Measurements from ENCODE around the gene CTDSP1.
A peak's percentile ranks its signal among the peaks of the same experiment; 100 is the strongest.

CTDSP1 gene

GRCh38 chr2:218395826-218396687 is 3.6 kb upstream of the CTDSP1 start:
- no peak for TF ChIP-seq ZFX (IDR thresholded peaks at IDR 0.05; ENCODE audit: borderline replicate concordance)
- TF ChIP-seq CTCF (IDR thresholded peaks at IDR 0.05), result peak; percentile 93
- H3K27ac ChIP-seq, result peak overlapping the region; percentile 100

- TF ChIP-seq CTCF (IDR thresholded peaks at IDR 0.05), result no peak
- TF ChIP-seq ZFX (IDR thresholded peaks at IDR 0.05; ENCODE audit: borderline replicate concordance), result no peak
- H3K27ac ChIP-seq, result peak overlapping the region; percentile 100
These were observed 2.8 kb upstream of the CTDSP1 start for GRCh38 chr2:218396688-218397462.

- H3K27ac ChIP-seq, result peak overlapping the region; percentile 100
- no peak for TF ChIP-seq CTCF (IDR thresholded peaks at IDR 0.05)
- TF ChIP-seq ZFX (IDR thresholded peaks at IDR 0.05; ENCODE audit: borderline replicate concordance), result no peak
These were observed 2.2 kb upstream of the CTDSP1 start for GRCh38 chr2:218397463-218397819.

DNA sequence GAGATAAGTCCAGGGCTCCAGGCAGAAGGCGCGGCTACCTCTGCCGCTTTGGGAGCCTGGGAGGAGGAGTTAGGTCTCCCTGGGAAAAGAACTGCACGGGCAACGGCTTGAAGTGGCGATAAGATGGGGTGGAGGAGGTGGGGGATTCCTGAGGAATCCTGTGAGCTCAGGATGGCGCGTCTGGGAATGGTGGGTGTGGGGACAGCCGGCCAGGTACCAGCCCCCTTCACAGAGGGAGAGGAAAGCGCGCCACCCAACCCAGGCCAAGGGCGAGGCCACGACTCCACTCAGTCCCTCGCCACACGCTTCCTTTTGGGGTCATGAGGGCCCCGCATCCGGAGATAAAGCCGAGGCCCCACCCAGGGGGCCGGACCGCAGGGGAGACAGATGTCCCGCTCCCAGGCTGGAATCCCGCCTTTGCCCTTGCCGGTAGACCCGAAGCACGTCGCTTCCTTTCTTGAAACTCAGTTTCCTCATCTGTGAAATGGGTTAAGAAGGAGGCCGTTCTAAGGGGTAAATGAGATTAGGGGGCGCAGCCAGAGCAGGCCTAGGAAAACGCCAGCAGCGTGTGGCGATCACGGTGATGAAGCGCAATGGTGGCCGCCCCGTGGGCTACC is 1.7 kb upstream of the CTDSP1 start:
- TF ChIP-seq ZFX (IDR thresholded peaks at IDR 0.05; ENCODE audit: borderline replicate concordance) (no peak), CTCF (IDR thresholded peaks at IDR 0.05) (no peak)
- peak overlapping the region; percentile 100 for H3K27ac ChIP-seq

DNA sequence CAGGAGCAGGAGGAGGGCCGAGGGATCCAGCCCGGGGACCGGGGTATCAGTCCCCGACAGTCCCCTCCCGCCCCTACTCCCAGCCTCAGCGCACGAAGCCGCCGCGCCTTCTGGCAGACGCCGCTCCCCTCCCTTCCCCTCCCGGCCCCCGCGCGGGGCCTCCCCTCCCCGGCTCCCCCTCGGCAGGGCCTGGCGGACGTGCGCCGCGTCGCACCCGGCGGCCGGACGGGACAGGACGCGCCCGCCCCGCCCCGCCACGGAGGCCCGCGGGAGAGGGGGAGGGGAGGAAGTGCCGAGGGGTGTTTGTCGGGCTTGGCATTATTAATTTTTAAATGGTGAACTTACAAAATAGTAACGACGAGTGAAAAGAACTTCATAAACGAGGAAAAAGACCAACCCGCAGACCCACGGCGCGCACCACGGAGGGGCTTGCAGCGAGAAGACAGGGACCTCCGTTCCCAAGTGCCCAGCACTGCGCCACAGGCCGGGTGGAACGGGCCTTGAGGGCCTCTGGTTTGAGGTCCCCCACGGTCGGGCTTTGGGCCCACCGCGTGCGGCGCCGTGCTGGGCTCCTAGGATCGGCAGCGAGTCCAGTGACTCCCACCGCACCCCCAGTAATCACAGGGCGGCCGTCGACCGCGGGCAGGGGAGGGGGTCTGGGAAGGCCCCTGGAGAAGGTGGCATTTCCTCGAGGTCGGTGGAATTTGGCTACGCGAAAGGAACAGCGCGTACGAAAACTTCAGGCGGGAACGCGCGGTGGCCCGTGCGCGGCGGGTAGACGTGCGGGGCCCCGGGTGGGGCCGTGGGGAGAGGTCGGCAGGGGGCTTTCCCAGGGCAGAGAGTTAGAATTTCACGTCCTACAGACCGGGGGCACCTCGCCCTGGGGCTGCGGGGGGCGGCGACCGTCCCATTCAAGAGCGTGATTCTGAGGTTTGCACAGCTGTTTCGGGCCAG is 954 bp upstream of the CTDSP1 start:
- H3K27ac ChIP-seq, result peak overlapping the region; percentile 100
- TF ChIP-seq CTCF (IDR thresholded peaks at IDR 0.05) (no peak), ZFX (IDR thresholded peaks at IDR 0.05; ENCODE audit: borderline replicate concordance) (no peak)

DNA sequence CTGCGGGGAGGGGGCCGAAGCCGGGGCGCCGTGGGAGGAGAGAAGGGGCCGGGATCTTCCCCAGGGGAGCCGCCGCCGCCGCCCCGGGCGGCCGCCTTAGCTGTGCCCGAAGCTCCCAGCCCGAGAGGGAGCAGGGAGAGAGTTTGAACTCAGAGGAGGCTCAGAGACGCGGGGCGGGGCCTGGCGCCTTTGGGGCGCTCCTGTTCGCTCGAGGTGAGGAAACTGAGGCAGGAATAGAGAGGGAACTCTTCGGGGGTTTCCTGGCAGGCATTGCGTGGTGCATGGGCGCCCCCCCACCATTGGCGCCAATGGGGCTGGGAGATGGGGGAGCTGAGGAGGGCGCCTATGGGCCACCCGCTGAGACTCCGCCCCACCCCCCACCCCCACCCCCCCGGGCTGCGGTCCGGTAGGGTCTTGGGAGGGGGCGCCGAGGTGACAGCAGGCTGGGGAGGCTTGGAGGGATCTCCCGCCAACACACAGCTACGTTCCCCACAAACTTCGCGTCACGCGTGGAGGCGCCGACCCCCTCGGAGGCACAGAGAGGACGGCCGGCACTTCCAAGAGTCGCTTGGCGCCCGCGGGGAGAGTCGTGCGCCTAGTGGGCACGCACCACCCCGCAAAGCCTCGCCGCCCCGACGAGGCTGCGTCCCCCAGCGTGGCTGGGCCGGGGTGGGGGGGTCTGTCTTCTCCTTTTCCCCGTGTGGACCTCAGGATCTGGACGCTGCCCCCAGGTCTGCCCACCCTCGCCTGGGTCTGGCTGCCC is 680 bp downstream of the CTDSP1 start:
- H3K27ac ChIP-seq, result peak overlapping the region; percentile 100
- TF ChIP-seq ZFX (IDR thresholded peaks at IDR 0.05; ENCODE audit: borderline replicate concordance) (no peak), CTCF (IDR thresholded peaks at IDR 0.05) (no peak)

Data from 22Rv1 (cell line).